Suprapubic skin (tissue), 3 donors: Measurements from ENCODE around the gene FADS6.

Experiments
- EP300 ChIP-seq: sonication (generic); formaldehyde crosslinking; IDR thresholded peaks from one replicate; pipeline ENCODE4 v1.6.1; 2017; ENCODE audit warnings: antibody characterized with exemption
- POLR2A ChIP-seq, 2 donors: fragments of 450-650 bp; IDR thresholded peaks; one replicate each; pipeline ENCODE4 v1.6.1; 2017; ENCODE audit warnings: antibody characterized with exemption in 2 of 2, mild to moderate bottlenecking in 2 of 2, moderate library complexity in 2 of 2
- TF ChIP-seq, protein P1 (sequence below), 2 donors: fragments of 200-600 bp in 1 of 2; fragments of 450-650 bp in 1 of 2; sonication (generic) in 1 of 2; IDR thresholded peaks; one replicate each; pipeline ENCODE4 v1.5.1; 2016 to 2019; ENCODE audit warnings: antibody characterized with exemption in 2 of 2, mild to moderate bottlenecking in 1 of 2, moderate library complexity in 1 of 2

DNA sequence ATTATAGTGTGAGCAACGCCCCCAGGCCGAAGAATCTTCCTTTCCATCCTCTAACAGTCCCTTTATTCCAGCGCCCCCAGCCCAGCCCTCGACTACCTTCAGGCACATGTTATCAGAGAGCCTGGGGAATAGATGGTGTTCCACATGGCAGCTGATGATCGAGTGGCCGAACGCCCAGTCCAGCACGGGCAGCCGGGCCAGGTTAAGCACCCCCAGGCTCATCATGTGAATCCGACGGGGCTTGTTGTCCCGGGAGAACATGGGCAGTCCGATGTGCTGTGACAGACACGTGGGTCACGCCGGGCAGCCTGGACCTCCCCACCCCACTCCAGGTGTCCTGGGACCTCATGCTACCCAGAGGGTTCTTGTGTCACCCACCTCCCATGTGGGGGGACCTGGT lies 14.1 kb downstream of the FADS6 start:
- TF ChIP-seq, protein P1, sequence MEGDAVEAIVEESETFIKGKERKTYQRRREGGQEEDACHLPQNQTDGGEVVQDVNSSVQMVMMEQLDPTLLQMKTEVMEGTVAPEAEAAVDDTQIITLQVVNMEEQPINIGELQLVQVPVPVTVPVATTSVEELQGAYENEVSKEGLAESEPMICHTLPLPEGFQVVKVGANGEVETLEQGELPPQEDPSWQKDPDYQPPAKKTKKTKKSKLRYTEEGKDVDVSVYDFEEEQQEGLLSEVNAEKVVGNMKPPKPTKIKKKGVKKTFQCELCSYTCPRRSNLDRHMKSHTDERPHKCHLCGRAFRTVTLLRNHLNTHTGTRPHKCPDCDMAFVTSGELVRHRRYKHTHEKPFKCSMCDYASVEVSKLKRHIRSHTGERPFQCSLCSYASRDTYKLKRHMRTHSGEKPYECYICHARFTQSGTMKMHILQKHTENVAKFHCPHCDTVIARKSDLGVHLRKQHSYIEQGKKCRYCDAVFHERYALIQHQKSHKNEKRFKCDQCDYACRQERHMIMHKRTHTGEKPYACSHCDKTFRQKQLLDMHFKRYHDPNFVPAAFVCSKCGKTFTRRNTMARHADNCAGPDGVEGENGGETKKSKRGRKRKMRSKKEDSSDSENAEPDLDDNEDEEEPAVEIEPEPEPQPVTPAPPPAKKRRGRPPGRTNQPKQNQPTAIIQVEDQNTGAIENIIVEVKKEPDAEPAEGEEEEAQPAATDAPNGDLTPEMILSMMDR (IDR thresholded peaks at IDR 0.05), result no peak
- TF ChIP-seq EP300 (no peak), POLR2A (IDR thresholded peaks at IDR 0.05) (no peak)
